MM.1S (cell line): ENCODE data around the gene CACNA1E.

Source experiments
- CTCF ChIP-seq: fragments of 300-600 bp; sonication (generic); IDR thresholded peaks from 2 replicates; pipeline ENCODE4 v1.5.1; 2016; ENCODE audit warnings: antibody characterized with exemption, low read length, mixed read lengths
- EZH2phosphoT487 ChIP-seq: fragments of 300-600 bp; sonication (generic); IDR thresholded peaks from 2 replicates; pipeline ENCODE4 v1.6.1; 2018; ENCODE audit warnings: antibody characterized with exemption, low read length

- no peak for TF ChIP-seq CTCF
- TF ChIP-seq EZH2phosphoT487, result no peak
These were observed 300.8 kb downstream of the CACNA1E start for GRCh38 chr1:181784039-181784683.
